ENCODE measurements around the gene OAT.

DNA sequence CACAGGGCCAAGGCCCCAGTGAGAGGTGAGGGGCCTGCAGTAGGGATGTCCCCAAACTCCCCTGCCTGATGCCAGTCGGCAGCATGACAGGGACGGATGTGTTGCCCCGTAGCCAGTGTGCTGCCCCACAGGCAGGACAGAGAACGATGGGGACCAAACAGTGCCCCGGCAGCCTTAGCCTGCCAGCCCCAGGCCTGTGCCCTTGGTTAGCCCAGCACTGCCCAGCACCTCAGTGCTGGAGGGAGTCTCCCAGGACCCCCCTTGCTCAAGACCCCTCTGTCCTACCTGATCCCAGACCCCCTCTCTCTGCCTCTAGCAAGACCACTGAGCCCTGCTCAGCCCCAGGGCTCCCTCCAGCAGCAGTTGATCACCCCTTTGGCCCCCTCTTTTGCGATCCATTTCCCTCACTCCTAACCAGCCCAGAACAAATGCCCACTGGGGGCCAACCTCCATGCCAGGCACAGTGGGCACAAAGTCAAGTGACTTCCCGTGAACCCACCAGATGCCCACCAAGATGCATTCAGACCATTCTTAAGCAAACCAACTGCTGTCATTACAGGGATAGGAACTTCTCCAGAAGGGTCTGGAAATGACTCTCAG is 34.0 kb downstream of the OAT start:
- no peak for TF ChIP-seq CTCF (IDR thresholded peaks at IDR 0.05)
- TF ChIP-seq POLR2AphosphoS5 (IDR thresholded peaks at IDR 0.05): no peak
- TF ChIP-seq POLR2A (IDR thresholded peaks at IDR 0.05): no peak

All from gastroesophageal sphincter (tissue), 3 donors.